Measurements from ENCODE around the gene CCN2. TPM values are rescaled to one million over a fixed set of nuclear protein-coding genes. Genes with fewer than 3 reads are reported as not detected.

CCN2 gene
- polyA plus RNA-seq, 1 of the 3 experiments (the other 2 are of a cell fraction), result 709 TPM

DNA sequence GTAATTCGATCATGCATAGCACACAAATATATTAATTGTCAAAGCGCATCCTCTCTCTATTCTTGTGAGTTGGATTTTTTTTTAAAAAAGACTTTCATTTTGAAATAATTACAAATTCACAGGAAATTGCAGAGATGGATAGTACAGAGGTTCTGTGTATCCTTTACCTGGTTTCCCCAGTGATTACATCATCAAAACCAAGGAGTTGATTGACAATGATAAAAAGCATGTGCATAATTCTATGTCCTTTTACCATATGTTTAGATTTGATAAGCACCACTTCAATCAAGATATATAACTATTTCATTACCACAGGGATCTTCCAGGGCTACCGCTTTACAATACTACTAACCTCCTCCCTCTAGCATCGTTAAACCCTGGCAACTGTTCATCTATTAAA lies 40.2 kb downstream of the CCN2 start:
- Histone ChIP-seq H3F3A (replicated peaks; ENCODE audit: insufficient read depth) (peaks cover 4% of the 10 kb centered on the region), H3K9me3 (no peaks in the 10 kb centered on the region), H3K4me1 (ENCODE audit: control insufficient read depth in 1 of 2, insufficient read depth in 2 of 2, low read depth in 1 of 2, low read length in 1 of 2) (no peaks in the 10 kb centered on the region), H4K20me1 (ENCODE audit: insufficient read depth) (no peaks in the 10 kb centered on the region), H3K27me3 (ENCODE audit: insufficient read depth) (peaks cover 51% of the 10 kb centered on the region), H3K9ac (no peak overlapping the region), H2AFZ (ENCODE audit: low read depth) (no peak overlapping the region), H3K36me3 (replicated peaks in 1 of 2; ENCODE audit: control insufficient read depth in 1 of 2, insufficient read depth in 2 of 2, low read length in 1 of 2) (no peaks in the 10 kb centered on the region), H3K4me2 (no peak overlapping the region), H3K27ac (ENCODE audit: low read depth in 2 of 2, low read length in 1 of 2) (no peak overlapping the region), H3K9me2 (no peaks in the 10 kb centered on the region), H3K79me2 (ENCODE audit: insufficient read depth) (no peaks in the 10 kb centered on the region), H3K4me3 (ENCODE audit: low read depth in 2 of 2, low read length in 1 of 2) (no peak overlapping the region)
- ChIA-PET CTCF (interaction anchor here (0.9 to 2.7 kb wide), 3 partner anchors 14 to 216 kb away, joined by 5 to 21 read pairs (median 11); no protein-coding TSS in a partner anchor), POLR2A (no interaction called here)
- WGBS (ENCODE audit: low lambda C conversion rate), result 6% methylated on average over 4 of the region's 4 CpGs
- DNase-seq, result no peak
- TF ChIP-seq, protein P1, sequence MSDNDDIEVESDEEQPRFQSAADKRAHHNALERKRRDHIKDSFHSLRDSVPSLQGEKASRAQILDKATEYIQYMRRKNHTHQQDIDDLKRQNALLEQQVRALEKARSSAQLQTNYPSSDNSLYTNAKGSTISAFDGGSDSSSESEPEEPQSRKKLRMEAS (IDR thresholded peaks at IDR 0.05; ENCODE audit: low read depth), result no peak
- TF ChIP-seq, protein P2, sequence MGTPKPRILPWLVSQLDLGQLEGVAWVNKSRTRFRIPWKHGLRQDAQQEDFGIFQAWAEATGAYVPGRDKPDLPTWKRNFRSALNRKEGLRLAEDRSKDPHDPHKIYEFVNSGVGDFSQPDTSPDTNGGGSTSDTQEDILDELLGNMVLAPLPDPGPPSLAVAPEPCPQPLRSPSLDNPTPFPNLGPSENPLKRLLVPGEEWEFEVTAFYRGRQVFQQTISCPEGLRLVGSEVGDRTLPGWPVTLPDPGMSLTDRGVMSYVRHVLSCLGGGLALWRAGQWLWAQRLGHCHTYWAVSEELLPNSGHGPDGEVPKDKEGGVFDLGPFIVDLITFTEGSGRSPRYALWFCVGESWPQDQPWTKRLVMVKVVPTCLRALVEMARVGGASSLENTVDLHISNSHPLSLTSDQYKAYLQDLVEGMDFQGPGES (IDR thresholded peaks at IDR 0.05; ENCODE audit: low read depth, low read length), result no peak
- TF ChIP-seq SIN3A (IDR thresholded peaks at IDR 0.05; ENCODE audit: borderline replicate concordance, low read depth, low read length), result no peak
- TF ChIP-seq TCF12 (IDR thresholded peaks at IDR 0.05), result no peak
- no peak for TF ChIP-seq YY1 (IDR thresholded peaks at IDR 0.05; ENCODE audit: low read depth)
- TF ChIP-seq FOSL2 (IDR thresholded peaks at IDR 0.05; ENCODE audit: borderline replicate concordance, low read depth), result no peak
- no peak for TF ChIP-seq GABPA (IDR thresholded peaks at IDR 0.05; ENCODE audit: low read depth)

DNA sequence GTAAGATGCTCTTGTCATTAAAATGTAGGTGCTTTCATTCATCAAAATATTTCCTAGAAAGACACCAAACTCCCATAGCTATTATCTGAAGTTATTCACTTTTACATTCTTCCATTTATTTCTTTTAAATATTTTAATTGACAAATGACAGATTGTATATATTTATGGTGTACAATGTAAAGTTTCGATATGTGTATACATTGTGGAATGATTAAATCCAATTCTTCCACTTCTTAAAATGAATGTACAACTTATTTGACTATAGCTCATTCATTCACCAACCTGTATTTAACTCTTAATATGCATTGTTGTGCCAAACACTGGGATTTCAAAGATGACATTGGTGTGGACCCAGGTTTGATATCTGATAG lies 41.0 kb downstream of the CCN2 start:
- Histone ChIP-seq H3K9me3 (no peaks in the 10 kb centered on the region), H3F3A (replicated peaks; ENCODE audit: insufficient read depth) (peaks cover 4% of the 10 kb centered on the region), H3K9me2 (no peaks in the 10 kb centered on the region), H3K4me3 (ENCODE audit: low read depth in 2 of 2, low read length in 1 of 2) (no peak overlapping the region; a peak in 1 of 4 replicates), H2AFZ (ENCODE audit: low read depth) (no peak overlapping the region), H3K27ac (ENCODE audit: low read depth in 2 of 2, low read length in 1 of 2) (no peak overlapping the region), H3K9ac (no peak overlapping the region), H4K20me1 (ENCODE audit: insufficient read depth) (no peaks in the 10 kb centered on the region), H3K79me2 (ENCODE audit: insufficient read depth) (no peaks in the 10 kb centered on the region), H3K36me3 (replicated peaks in 1 of 2; ENCODE audit: control insufficient read depth in 1 of 2, insufficient read depth in 2 of 2, low read length in 1 of 2) (no peaks in the 10 kb centered on the region), H3K4me1 (ENCODE audit: control insufficient read depth in 1 of 2, insufficient read depth in 2 of 2, low read depth in 1 of 2, low read length in 1 of 2) (no peaks in the 10 kb centered on the region), H3K27me3 (ENCODE audit: insufficient read depth) (peaks cover 51% of the 10 kb centered on the region), H3K4me2 (no peak overlapping the region)
- CTCF ChIA-PET, result interaction anchor here (0.6 to 2.7 kb wide), 13 partner anchors 13 to 1025 kb away, joined by 3 to 21 read pairs (median 4); no protein-coding TSS in a partner anchor
- POLR2A ChIA-PET, result no interaction called here
- TF ChIP-seq FOXJ3 (CRISPR knock-in tag; IDR thresholded peaks at IDR 0.05) (no peak), TCF12 (IDR thresholded peaks at IDR 0.05) (no peak), ELF1 (IDR thresholded peaks at IDR 0.05) (no peak), RXRA (IDR thresholded peaks at IDR 0.05; ENCODE audit: borderline replicate concordance, low read depth) (no peak), RFX5 (IDR thresholded peaks at IDR 0.05; ENCODE audit: low read length) (no peak), CHD2 (IDR thresholded peaks at IDR 0.05; ENCODE audit: low read length, partially characterized antibody) (no peak), TEAD4 (IDR thresholded peaks at IDR 0.05; ENCODE audit: borderline replicate concordance, insufficient read depth) (no peak), EZH2phosphoT487 (IDR thresholded peaks at IDR 0.05; ENCODE audit: borderline replicate concordance, low read depth) (no peak), GATA2 (CRISPR knock-in tag; IDR thresholded peaks at IDR 0.05) (no peak), FOXM1 (IDR thresholded peaks at IDR 0.05; ENCODE audit: low read depth) (no peak), MXI1 (IDR thresholded peaks at IDR 0.05; ENCODE audit: low read depth, low read length) (no peak), SIN3A (IDR thresholded peaks at IDR 0.05; ENCODE audit: borderline replicate concordance, low read depth, low read length) (no peak), POLR2AphosphoS5 (IDR thresholded peaks at IDR 0.05; ENCODE audit: low read depth, low read length) (no peak)
- TF ChIP-seq, protein P3, sequence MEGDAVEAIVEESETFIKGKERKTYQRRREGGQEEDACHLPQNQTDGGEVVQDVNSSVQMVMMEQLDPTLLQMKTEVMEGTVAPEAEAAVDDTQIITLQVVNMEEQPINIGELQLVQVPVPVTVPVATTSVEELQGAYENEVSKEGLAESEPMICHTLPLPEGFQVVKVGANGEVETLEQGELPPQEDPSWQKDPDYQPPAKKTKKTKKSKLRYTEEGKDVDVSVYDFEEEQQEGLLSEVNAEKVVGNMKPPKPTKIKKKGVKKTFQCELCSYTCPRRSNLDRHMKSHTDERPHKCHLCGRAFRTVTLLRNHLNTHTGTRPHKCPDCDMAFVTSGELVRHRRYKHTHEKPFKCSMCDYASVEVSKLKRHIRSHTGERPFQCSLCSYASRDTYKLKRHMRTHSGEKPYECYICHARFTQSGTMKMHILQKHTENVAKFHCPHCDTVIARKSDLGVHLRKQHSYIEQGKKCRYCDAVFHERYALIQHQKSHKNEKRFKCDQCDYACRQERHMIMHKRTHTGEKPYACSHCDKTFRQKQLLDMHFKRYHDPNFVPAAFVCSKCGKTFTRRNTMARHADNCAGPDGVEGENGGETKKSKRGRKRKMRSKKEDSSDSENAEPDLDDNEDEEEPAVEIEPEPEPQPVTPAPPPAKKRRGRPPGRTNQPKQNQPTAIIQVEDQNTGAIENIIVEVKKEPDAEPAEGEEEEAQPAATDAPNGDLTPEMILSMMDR (IDR thresholded peaks at IDR 0.05), result no peak
- TF ChIP-seq, protein P1 (IDR thresholded peaks at IDR 0.05; ENCODE audit: low read depth), result no peak
- TF ChIP-seq, protein P4, sequence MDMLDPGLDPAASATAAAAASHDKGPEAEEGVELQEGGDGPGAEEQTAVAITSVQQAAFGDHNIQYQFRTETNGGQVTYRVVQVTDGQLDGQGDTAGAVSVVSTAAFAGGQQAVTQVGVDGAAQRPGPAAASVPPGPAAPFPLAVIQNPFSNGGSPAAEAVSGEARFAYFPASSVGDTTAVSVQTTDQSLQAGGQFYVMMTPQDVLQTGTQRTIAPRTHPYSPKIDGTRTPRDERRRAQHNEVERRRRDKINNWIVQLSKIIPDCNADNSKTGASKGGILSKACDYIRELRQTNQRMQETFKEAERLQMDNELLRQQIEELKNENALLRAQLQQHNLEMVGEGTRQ (IDR thresholded peaks at IDR 0.05; ENCODE audit: borderline replicate concordance, low read depth, low read length), result no peak
- 100% methylated on average over 1 of the region's 1 CpG for WGBS (ENCODE audit: low lambda C conversion rate)
- DNase-seq, result no peak

All from SK-N-SH (cell line).